ENCODE measurements around the gene CRYBG2. TPM values are rescaled to one million over a fixed set of nuclear protein-coding genes. Genes with fewer than 3 reads are reported as not detected.

Gene CRYBG2
- total and polyA plus RNA-seq, 7 donors, result 0.01 to 2.9 (median 0.56) TPM; not detected in 4

DNA sequence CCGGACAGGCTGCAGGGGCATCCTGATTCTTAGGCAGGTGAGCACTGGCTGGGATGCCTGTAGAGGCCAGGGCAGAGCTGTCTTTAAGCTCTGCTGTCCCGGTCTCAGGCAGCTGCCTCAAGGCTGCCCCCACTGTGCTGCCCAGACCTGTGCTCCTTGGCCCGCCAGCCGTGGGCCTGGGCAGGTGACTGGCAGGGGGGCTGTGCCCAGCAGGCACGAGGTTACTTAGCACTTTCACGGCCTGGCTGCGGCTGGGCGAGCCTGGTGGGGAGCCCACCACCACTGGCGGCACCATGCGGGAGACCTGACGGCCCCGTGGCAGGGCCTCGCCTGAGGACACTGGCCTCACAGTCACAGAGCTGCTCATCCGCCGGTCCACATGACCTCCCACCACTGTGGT lies 8.2 kb downstream of the CRYBG2 start:
- no peak overlapping the region for H3K4me3 ChIP-seq
- peaks cover 0 to 9% (median 0%) of the 10 kb centered on the region in 3 donors for H3K27me3 ChIP-seq (ENCODE audit: insufficient read depth in 3 of 3, low read length in 2 of 3)
- 82 to 87% (median 86%) methylated on average over 14 to 15 of the region's 15 CpGs for WGBS, 3 donors
- TF ChIP-seq, protein P1, sequence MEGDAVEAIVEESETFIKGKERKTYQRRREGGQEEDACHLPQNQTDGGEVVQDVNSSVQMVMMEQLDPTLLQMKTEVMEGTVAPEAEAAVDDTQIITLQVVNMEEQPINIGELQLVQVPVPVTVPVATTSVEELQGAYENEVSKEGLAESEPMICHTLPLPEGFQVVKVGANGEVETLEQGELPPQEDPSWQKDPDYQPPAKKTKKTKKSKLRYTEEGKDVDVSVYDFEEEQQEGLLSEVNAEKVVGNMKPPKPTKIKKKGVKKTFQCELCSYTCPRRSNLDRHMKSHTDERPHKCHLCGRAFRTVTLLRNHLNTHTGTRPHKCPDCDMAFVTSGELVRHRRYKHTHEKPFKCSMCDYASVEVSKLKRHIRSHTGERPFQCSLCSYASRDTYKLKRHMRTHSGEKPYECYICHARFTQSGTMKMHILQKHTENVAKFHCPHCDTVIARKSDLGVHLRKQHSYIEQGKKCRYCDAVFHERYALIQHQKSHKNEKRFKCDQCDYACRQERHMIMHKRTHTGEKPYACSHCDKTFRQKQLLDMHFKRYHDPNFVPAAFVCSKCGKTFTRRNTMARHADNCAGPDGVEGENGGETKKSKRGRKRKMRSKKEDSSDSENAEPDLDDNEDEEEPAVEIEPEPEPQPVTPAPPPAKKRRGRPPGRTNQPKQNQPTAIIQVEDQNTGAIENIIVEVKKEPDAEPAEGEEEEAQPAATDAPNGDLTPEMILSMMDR (IDR thresholded peaks at IDR 0.05), result no peak
- intact Hi-C loops (cut with DNase I), result no loop called here
- H3K9me3 ChIP-seq, result no peaks in the 10 kb centered on the region
- H3K4me1 ChIP-seq, result no peaks in the 10 kb centered on the region
- no peak for DNase-seq
- H3K36me3 ChIP-seq (ENCODE audit: insufficient read depth in 1 of 2, low read depth in 1 of 2), result no peaks in the 10 kb centered on the region
- no peak for ATAC-seq
- H3K27ac ChIP-seq, result no peak overlapping the region

DNA sequence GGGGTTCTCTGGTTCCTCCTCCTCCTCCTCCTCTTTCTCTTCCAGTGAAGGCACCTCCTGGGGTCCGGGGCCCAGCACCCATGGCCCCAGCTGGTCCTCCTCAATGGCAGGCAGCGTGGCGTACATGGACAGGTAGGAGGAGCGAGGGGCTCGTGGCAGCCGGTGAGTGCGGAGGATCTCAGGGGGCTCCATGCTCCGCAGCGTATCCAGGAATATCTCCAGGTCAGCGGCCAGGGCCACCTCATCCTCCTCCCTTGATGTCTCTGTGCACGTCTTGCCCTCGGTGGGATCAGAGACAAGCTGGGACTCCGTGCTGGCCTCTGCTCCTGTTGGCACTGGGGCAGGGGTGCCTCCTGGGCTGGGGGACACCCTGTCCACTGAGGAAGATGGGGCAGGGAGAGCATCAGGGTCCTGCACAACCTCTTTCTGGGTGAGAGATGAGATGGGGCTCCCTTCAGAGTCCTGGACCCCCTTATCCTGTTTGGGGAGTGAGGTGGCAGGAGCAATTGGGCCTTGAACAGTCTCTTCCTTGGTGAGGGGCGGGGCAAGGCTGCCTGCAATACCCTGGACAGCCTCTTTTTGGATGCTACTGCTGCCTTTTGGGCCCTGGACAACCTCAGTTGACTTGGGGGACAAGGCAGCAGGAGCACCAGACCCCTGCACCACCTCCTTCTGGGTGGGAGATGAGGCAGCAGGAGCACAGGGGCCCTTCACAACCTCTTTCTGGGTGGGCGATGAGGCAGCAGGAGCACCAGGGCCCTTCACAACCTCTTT lies 9.6 kb downstream of the CRYBG2 start:
- H3K36me3 ChIP-seq (ENCODE audit: insufficient read depth in 1 of 2, low read depth in 1 of 2), result no peaks in the 10 kb centered on the region
- no peaks in the 10 kb centered on the region for H3K4me1 ChIP-seq
- ATAC-seq, result peak in 1 of 4 donors; percentile 14
- intact Hi-C loops (cut with DNase I), result no loop called here
- H3K27ac ChIP-seq, result no peak overlapping the region
- no peak for DNase-seq
- H3K27me3 ChIP-seq (ENCODE audit: insufficient read depth in 3 of 3, low read length in 2 of 3), result peaks cover 0 to 9% (median 0%) of the 10 kb centered on the region in 3 donors
- 89 to 91% (median 90%) methylated on average over 14 to 15 of the region's 15 CpGs for WGBS, 3 donors
- H3K9me3 ChIP-seq, result no peaks in the 10 kb centered on the region
- TF ChIP-seq, protein P1 (IDR thresholded peaks at IDR 0.05), result no peak
- H3K4me3 ChIP-seq, result no peak overlapping the region

DNA sequence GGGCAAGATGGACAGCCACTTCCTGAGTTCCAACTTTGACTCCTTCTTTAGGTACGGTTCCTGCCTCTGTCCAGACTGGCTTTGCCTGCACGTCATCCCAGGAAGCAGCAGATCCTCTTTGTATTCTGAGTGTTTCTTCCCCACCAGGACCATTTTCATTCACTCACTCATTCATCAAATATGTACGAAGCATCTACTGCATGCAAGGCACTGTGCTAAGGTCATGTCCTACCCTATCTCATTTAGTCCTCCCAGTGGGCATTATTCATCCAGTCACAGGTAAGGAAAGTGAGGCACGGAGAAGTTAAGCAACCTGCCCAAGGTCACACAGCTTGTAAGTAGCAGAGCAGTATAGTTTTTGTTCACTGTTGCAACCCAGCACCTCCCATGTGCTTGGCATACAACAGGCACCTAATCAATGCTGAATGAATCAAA lies 13.9 kb downstream of the CRYBG2 start:
- TF ChIP-seq, protein P1 (IDR thresholded peaks at IDR 0.05), result no peak
- intact Hi-C loops (cut with DNase I), result no loop called here
- H3K4me1 ChIP-seq, result peaks cover 9% of the 10 kb centered on the region
- H3K9me3 ChIP-seq, result no peaks in the 10 kb centered on the region
- H3K36me3 ChIP-seq (ENCODE audit: insufficient read depth in 1 of 2, low read depth in 1 of 2), result no peaks in the 10 kb centered on the region
- H3K27ac ChIP-seq, result no peak overlapping the region
- WGBS, 3 donors, result 73 to 83% (median 80%) methylated on average over 4 of the region's 4 CpGs
- ATAC-seq (no peak), DNase-seq (no peak)
- H3K4me3 ChIP-seq, result no peak overlapping the region
- H3K27me3 ChIP-seq (ENCODE audit: insufficient read depth in 3 of 3, low read length in 2 of 3), result peaks cover 0 to 24% (median under 1%) of the 10 kb centered on the region in 3 donors

DNA sequence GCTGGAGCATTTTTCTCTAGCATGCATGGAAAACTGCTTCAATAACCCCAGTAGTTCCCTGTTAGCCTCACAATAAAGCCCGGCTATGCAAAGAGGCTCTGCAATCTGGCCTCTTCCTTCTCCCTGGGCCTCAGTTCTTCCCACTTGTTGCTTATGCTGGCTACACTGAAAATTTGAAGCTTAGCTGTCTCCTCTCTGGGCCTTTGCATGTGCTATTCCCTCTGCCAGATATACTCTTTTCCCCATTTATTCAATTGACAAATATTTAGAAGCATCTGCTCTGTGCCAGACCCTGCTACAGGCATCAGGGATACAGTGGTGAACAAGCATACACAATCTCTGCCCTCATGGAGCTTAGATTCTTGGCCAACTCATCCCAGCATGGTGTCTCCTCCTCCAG lies 15.3 kb downstream of the CRYBG2 start:
- TF ChIP-seq, protein P1 (IDR thresholded peaks at IDR 0.05), result no peak
- intact Hi-C loops (cut with DNase I), result no loop called here
- no peak for ATAC-seq
- H3K4me3 ChIP-seq, result no peak overlapping the region
- DNase-seq, result no peak
- H3K27ac ChIP-seq, result no peak overlapping the region
- peaks cover 0 to 32% (median 2%) of the 10 kb centered on the region in 3 donors for H3K27me3 ChIP-seq (ENCODE audit: insufficient read depth in 3 of 3, low read length in 2 of 3)
- peaks cover 9% of the 10 kb centered on the region for H3K4me1 ChIP-seq
- WGBS, 3 donors, result 25 to 52% (median 39%) methylated on average over 1 of the region's 1 CpG
- no peaks in the 10 kb centered on the region for H3K9me3 ChIP-seq
- H3K36me3 ChIP-seq (ENCODE audit: insufficient read depth in 1 of 2, low read depth in 1 of 2), result no peaks in the 10 kb centered on the region
